H1 (cell line): ENCODE data around the gene TMEM235.

ENCODE experiments used
- EP300 ChIP-seq, 2 experiments: IDR thresholded peaks; 1 replicate in 1 of 2; 2 replicates in 1 of 2; pipeline ENCODE4 v1.6.1; 2011 to 2012; ENCODE audit warnings: low read depth in 2 of 2, low read length in 2 of 2, mild to moderate bottlenecking in 2 of 2, borderline replicate concordance in 1 of 2, inconsistent platforms in 1 of 2, moderate library complexity in 1 of 2
- EZH2 ChIP-seq: fragments of 200-600 bp; sonication (generic); IDR thresholded peaks from 2 replicates; pipeline ENCODE4 v1.7.1; 2012; ENCODE audit warnings: low read depth, mild to moderate bottlenecking, moderate library complexity, low read length, inconsistent platforms; ENCODE audit not compliant: severe bottlenecking
- POLR2A ChIP-seq, 2 experiments: IDR thresholded peaks; 1 replicate in 1 of 2; 2 replicates in 1 of 2; pipeline ENCODE4 v1.6.1; 2011; ENCODE audit warnings: low read depth in 2 of 2, low read length in 2 of 2, mild to moderate bottlenecking in 2 of 2; ENCODE audit errors: control extremely low read depth in 1 of 2
- POLR2AphosphoS5 ChIP-seq: IDR thresholded peaks from 2 replicates; pipeline ENCODE4 v1.6.1; 2011; ENCODE audit warnings: low read depth, low read length
- RAD21 ChIP-seq, 2 experiments: IDR thresholded peaks in 1 of 2; conservative IDR thresholded peaks in 1 of 2; 2 replicates each; pipeline ENCODE4 v1.6.1; 2011; ENCODE audit warnings: low read depth in 2 of 2, low read length in 2 of 2, improper control_type of control experiment in 1 of 2, inconsistent platforms in 1 of 2, mild to moderate bottlenecking in 1 of 2, moderate library complexity in 1 of 2
- YY1 ChIP-seq: IDR thresholded peaks from 2 replicates; pipeline ENCODE4 v1.6.1; 2011; ENCODE audit warnings: low read depth, mild to moderate bottlenecking, low read length
- TF ChIP-seq, protein P1 (sequence below), 3 experiments: IDR thresholded peaks; 1 replicate in 2 of 3; 2 replicates in 1 of 3; pipeline versions ENCODE4 v1.5.1 to v1.6.1; 2011; ENCODE audit warnings: low read length in 3 of 3, mild to moderate bottlenecking in 3 of 3, inconsistent platforms in 2 of 3, low read depth in 1 of 3, moderate library complexity in 1 of 3; ENCODE audit not compliant: insufficient read depth in 1 of 3; ENCODE audit errors: control extremely low read depth in 1 of 3

DNA sequence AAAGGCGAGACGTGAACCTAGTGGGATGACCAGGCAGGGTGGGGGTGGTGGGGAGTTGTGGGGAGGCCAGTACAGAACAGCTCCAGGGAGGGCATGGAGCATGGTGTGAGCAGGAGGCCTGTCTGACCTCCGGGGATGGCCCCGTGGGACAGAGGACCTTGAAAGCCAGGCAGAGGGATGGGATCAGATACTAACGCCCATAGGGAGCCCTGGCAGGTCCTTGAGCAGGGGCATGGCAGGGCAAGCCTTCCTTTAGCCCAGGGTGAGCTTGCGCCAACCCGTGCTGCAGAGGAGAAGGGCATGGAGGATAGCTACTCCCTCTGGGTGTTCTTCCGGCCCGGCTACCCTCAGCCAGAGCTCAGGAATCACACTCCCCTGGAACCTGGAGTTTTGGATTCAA, 35.3 kb downstream of the TMEM235 start:
- no peak for TF ChIP-seq POLR2A (IDR thresholded peaks at IDR 0.05; ENCODE audit: control extremely low read depth in 1 of 2, low read depth in 2 of 2, low read length in 2 of 2)
- no peak for TF ChIP-seq YY1
- no peak for TF ChIP-seq EZH2
- no peak for TF ChIP-seq POLR2AphosphoS5
- TF ChIP-seq EP300 (IDR thresholded peaks at IDR 0.05; ENCODE audit: borderline replicate concordance in 1 of 2, low read depth in 2 of 2, low read length in 2 of 2), result no peak
- TF ChIP-seq, protein P1, sequence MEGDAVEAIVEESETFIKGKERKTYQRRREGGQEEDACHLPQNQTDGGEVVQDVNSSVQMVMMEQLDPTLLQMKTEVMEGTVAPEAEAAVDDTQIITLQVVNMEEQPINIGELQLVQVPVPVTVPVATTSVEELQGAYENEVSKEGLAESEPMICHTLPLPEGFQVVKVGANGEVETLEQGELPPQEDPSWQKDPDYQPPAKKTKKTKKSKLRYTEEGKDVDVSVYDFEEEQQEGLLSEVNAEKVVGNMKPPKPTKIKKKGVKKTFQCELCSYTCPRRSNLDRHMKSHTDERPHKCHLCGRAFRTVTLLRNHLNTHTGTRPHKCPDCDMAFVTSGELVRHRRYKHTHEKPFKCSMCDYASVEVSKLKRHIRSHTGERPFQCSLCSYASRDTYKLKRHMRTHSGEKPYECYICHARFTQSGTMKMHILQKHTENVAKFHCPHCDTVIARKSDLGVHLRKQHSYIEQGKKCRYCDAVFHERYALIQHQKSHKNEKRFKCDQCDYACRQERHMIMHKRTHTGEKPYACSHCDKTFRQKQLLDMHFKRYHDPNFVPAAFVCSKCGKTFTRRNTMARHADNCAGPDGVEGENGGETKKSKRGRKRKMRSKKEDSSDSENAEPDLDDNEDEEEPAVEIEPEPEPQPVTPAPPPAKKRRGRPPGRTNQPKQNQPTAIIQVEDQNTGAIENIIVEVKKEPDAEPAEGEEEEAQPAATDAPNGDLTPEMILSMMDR (IDR thresholded peaks at IDR 0.05; ENCODE audit: control extremely low read depth in 1 of 3, insufficient read depth in 1 of 3, low read depth in 1 of 3, low read length in 3 of 3), result no peak
- no peak for TF ChIP-seq RAD21 (IDR thresholded peaks at IDR 0.05 in 1 of 2, conservative IDR thresholded peaks at IDR 0.05 in 1 of 2; ENCODE audit: low read depth in 2 of 2, low read length in 2 of 2)
